Measurements from ENCODE around the gene ZNF740.
"Not testable (repeated sequence)": the region's sequence is repeated elsewhere in the genome, so short reads cannot be mapped to it uniquely, and the experiment has no call there.

The ZNF740 gene

GRCh38 chr12:53180220-53180930, at the start of gene ZNF740, which contains the start of gene CSAD:
Gene ZNF740, plus strand, starts transcription at chr12:53180722. Its CDS starts 1,262 bp downstream, at chr12:53181984.
Gene CSAD, minus strand, starts transcription at chr12:53180925. Its CDS starts 7,455 bp downstream, at chr12:53173470.
- peak; percentile 96 to 97 for DNase-seq

GRCh38 chr12:53131844-53132243, 48.7 kb upstream of the ZNF740 start:
- DNase-seq, result no peak

GRCh38 chr12:53133722-53134121, 46.8 kb upstream of the ZNF740 start:
- no peak for DNase-seq

GRCh38 chr12:53143355-53143754, 37.2 kb upstream of the ZNF740 start:
- no peak for DNase-seq

GRCh38 chr12:53145383-53146260, 34.9 kb upstream of the ZNF740 start:
- no peak for DNase-seq

- no peak for DNase-seq
These were observed 33.3 kb upstream of the ZNF740 start for GRCh38 chr12:53147181-53147580.

- DNase-seq, result no peak
These were observed 32.9 kb upstream of the ZNF740 start for GRCh38 chr12:53147653-53148052.

GRCh38 chr12:53151039-53151438, 29.5 kb upstream of the ZNF740 start:
- DNase-seq, result no peak

- no peak for DNase-seq
These were observed 28.1 kb upstream of the ZNF740 start for GRCh38 chr12:53152390-53152789.

- peak; percentile 63 to 87 for DNase-seq
These were observed 21.2 kb upstream of the ZNF740 start for GRCh38 chr12:53159195-53159839.

- no peak for DNase-seq
These were observed 20.5 kb upstream of the ZNF740 start for GRCh38 chr12:53160000-53160399.

- DNase-seq, result no peak
These were observed 19.8 kb upstream of the ZNF740 start for GRCh38 chr12:53160673-53161072.

- DNase-seq, result no peak
These were observed 19.2 kb upstream of the ZNF740 start for GRCh38 chr12:53161119-53161911.

- DNase-seq, result not testable (repeated sequence)
These were observed 17.5 kb upstream of the ZNF740 start for GRCh38 chr12:53163008-53163407.

GRCh38 chr12:53166837-53167236, 13.7 kb upstream of the ZNF740 start:
- no peak for DNase-seq

GRCh38 chr12:53169644-53170043, 10.9 kb upstream of the ZNF740 start:
- no peak for DNase-seq

GRCh38 chr12:53170215-53170614, 10.3 kb upstream of the ZNF740 start:
- DNase-seq, result no peak

GRCh38 chr12:53170876-53171724, 9.4 kb upstream of the ZNF740 start:
- DNase-seq, result no peak

- no peak for DNase-seq
These were observed 8.7 kb upstream of the ZNF740 start for GRCh38 chr12:53171725-53172329.

GRCh38 chr12:53172352-53172751, 8.2 kb upstream of the ZNF740 start:
- DNase-seq, result no peak

- no peak for DNase-seq
These were observed 7.3 kb upstream of the ZNF740 start for GRCh38 chr12:53173085-53173715.

Data from NCI-H1930 (cell line).